Activated CD4-positive, alpha-beta T cell treated with anti-CD3 and anti-CD28 coated beads, Interleukin-2, amount 50 U/mL, for 4 hours (primary cell): Measurements from ENCODE around the gene CSF1.
"Not testable (repeated sequence)": the region's sequence is repeated elsewhere in the genome, so short reads cannot be mapped to it uniquely, and the experiment has no call there.

Source experiments
- DNase-seq, 2 experiments: peaks; one replicate each; pipeline ENCODE4 v3.0.0-alpha.2; 2020

CSF1 gene

GRCh38 chr1:109946511-109946910, 35.9 kb downstream of the CSF1 start:
- no peak for DNase-seq

- DNase-seq: no peak
Observed at GRCh38 chr1:109947582-109948284, 37.1 kb downstream of the CSF1 start.

- DNase-seq: no peak
Observed at GRCh38 chr1:109948285-109948630, 37.6 kb downstream of the CSF1 start.

GRCh38 chr1:109950038-109950437, 39.4 kb downstream of the CSF1 start:
- DNase-seq: no peak

GRCh38 chr1:109950509-109950908, 39.9 kb downstream of the CSF1 start:
- no peak for DNase-seq

- not testable (repeated sequence) for DNase-seq
Observed at GRCh38 chr1:109951501-109951900, 40.9 kb downstream of the CSF1 start.

GRCh38 chr1:109954041-109954512, 43.4 kb downstream of the CSF1 start:
- no peak for DNase-seq

GRCh38 chr1:109959632-109959973, 49.0 kb downstream of the CSF1 start:
- no peak for DNase-seq

GRCh38 chr1:109959974-109960744, 49.5 kb downstream of the CSF1 start:
- DNase-seq: no peak

- no peak for DNase-seq
Observed at GRCh38 chr1:109960745-109961094, 50.1 kb downstream of the CSF1 start.

GRCh38 chr1:109963864-109964263, 53.2 kb downstream of the CSF1 start:
- no peak for DNase-seq

GRCh38 chr1:109969146-109969829, 58.6 kb downstream of the CSF1 start:
- no peak for DNase-seq

- no peak for DNase-seq
Observed at GRCh38 chr1:109969907-109970306, 59.3 kb downstream of the CSF1 start.

- DNase-seq: no peak
Observed at GRCh38 chr1:109971559-109971958, 60.9 kb downstream of the CSF1 start.

GRCh38 chr1:109974191-109974590, 63.5 kb downstream of the CSF1 start:
- no peak for DNase-seq

- no peak for DNase-seq
Observed at GRCh38 chr1:109975718-109976117, 65.1 kb downstream of the CSF1 start.

GRCh38 chr1:109976762-109977161, 66.1 kb downstream of the CSF1 start:
- no peak for DNase-seq

- DNase-seq: no peak
Observed at GRCh38 chr1:109977225-109977624, 66.6 kb downstream of the CSF1 start.

GRCh38 chr1:109977657-109978378, 67.2 kb downstream of the CSF1 start:
- DNase-seq: no peak

- no peak for DNase-seq
Observed at GRCh38 chr1:109978761-109979488, 68.3 kb downstream of the CSF1 start.

- no peak for DNase-seq
Observed at GRCh38 chr1:109979489-109980091, 68.9 kb downstream of the CSF1 start.
